NCI-H226 (cell line): ENCODE measurements around the gene CACNA1C.

Source experiments
- DNase-seq: peaks from one replicate; pipeline ENCODE4 v3.0.0-alpha.2; 2015

The CACNA1C gene

GRCh38 chr12:2172491-2173214 lies 119.9 kb downstream of the CACNA1C start:
- no peak for DNase-seq

- no peak for DNase-seq
Measured at GRCh38 chr12:2173971-2174370, 121.2 kb downstream of the CACNA1C start.

GRCh38 chr12:2177003-2177402 lies 124.2 kb downstream of the CACNA1C start:
- no peak for DNase-seq

- DNase-seq = no peak
Measured at GRCh38 chr12:2177751-2178150, 125.0 kb downstream of the CACNA1C start.

- DNase-seq = no peak
Measured at GRCh38 chr12:2179058-2179457, 126.3 kb downstream of the CACNA1C start.

GRCh38 chr12:2179953-2180736 lies 127.4 kb downstream of the CACNA1C start:
- DNase-seq = peak; percentile 73

- DNase-seq = no peak
Measured at GRCh38 chr12:2180737-2181082, 127.9 kb downstream of the CACNA1C start.

GRCh38 chr12:2183556-2184541 lies 131.1 kb downstream of the CACNA1C start:
- DNase-seq = no peak

- no peak for DNase-seq
Measured at GRCh38 chr12:2185751-2186341, 133.1 kb downstream of the CACNA1C start.

GRCh38 chr12:2187195-2187945 lies 134.6 kb downstream of the CACNA1C start:
- DNase-seq = no peak

- no peak for DNase-seq
Measured at GRCh38 chr12:2190085-2190484, 137.3 kb downstream of the CACNA1C start.

GRCh38 chr12:2190896-2191533 lies 138.2 kb downstream of the CACNA1C start:
- no peak for DNase-seq

- DNase-seq = no peak
Measured at GRCh38 chr12:2191534-2192153, 138.9 kb downstream of the CACNA1C start.

- DNase-seq = no peak
Measured at GRCh38 chr12:2192231-2192630, 139.4 kb downstream of the CACNA1C start.

GRCh38 chr12:2194060-2194459 lies 141.3 kb downstream of the CACNA1C start:
- no peak for DNase-seq

GRCh38 chr12:2194571-2194970 lies 141.8 kb downstream of the CACNA1C start:
- DNase-seq = no peak

GRCh38 chr12:2195085-2195484 lies 142.3 kb downstream of the CACNA1C start:
- DNase-seq = no peak

- DNase-seq = peak; percentile 88
Measured at GRCh38 chr12:2198005-2198501, 145.3 kb downstream of the CACNA1C start.

GRCh38 chr12:2198542-2198941 lies 145.8 kb downstream of the CACNA1C start:
- no peak for DNase-seq

GRCh38 chr12:2205996-2206395 lies 153.2 kb downstream of the CACNA1C start:
- no peak for DNase-seq
